A549 (cell line): Measurements from ENCODE around the gene HMGN3. TPM values are rescaled to one million over a fixed set of nuclear protein-coding genes. Genes with fewer than 3 reads are reported as not detected.

Source experiments
- ATAC-seq, 2 experiments: fragments of 200-7000 bp in 1 of 2; fragments of >200 bp in 1 of 2; cut with Nextera tagmentation in 1 of 2; cut with Tn5 transposase in 1 of 2; 3 replicates each; pipeline versions ENCODE4 v1.8.0 to v1.9.1; 2018 to 2020; ENCODE audit warnings: mild to moderate bottlenecking in 1 of 2, moderate library complexity in 1 of 2
- CTCF ChIA-PET: fragments of 300-600 bp; sonication (Branson Sonifier 250); formaldehyde crosslinking; extraction: SDS; loops from one replicate; lab custom pipeline; 2021; ENCODE audit warnings: antibody characterized with exemption, inconsistent platforms; lab: Yijun Ruan, JAX
- POLR2A ChIA-PET: fragments of 350-600 bp; formaldehyde crosslinking; extraction: SDS; loops from one replicate; lab custom pipeline; 2021; ENCODE audit warnings: antibody characterized with exemption, inconsistent platforms; lab: Yijun Ruan, JAX
- DNase-seq, 2 experiments: peaks; one replicate each; pipeline versions ENCODE4 v3.0.0 to v3.0.0-alpha.2; 2011 to 2016; ENCODE audit warnings: low read depth in 1 of 2, low spot score in 1 of 2
- FAIRE-seq: peaks from 2 replicates; lab custom pipeline; 2011; peaks lifted over from hg19 to GRCh38; lab: Jason Lieb, UNC
- H3K27ac ChIP-seq, 2 experiments: fragments of >200 bp; sonication (Bioruptor Twin); formaldehyde crosslinking; 3 replicates each; pipeline ENCODE4 v1.5.1; 2016 to 2017
- H3K4me1 ChIP-seq: fragments of >200 bp; sonication (Bioruptor Twin); formaldehyde crosslinking; 3 replicates; pipeline ENCODE4 v1.6.1; 2016
- H3K4me2 ChIP-seq: fragments of >200 bp; sonication (Bioruptor Twin); formaldehyde crosslinking; 3 replicates; pipeline ENCODE4 v1.6.1; 2016
- H3K4me3 ChIP-seq: fragments of >200 bp; sonication (Bioruptor Twin); formaldehyde crosslinking; 3 replicates; pipeline ENCODE4 v1.5.1; 2016
- H3K9me3 ChIP-seq: fragments of >200 bp; sonication (Bioruptor Twin); formaldehyde crosslinking; 3 replicates; pipeline ENCODE4 v1.6.1; 2016
- CBX8 ChIP-seq: fragments of 200-600 bp; sonication (generic); IDR thresholded peaks from 2 replicates; pipeline ENCODE4 v1.6.1; 2016
- CHD4 ChIP-seq: fragments of 200-600 bp; sonication (generic); IDR thresholded peaks from 2 replicates; pipeline ENCODE4 v1.6.1; 2016; ENCODE audit warnings: antibody characterized with exemption, mild to moderate bottlenecking, borderline replicate concordance
- E2F6 ChIP-seq: IDR thresholded peaks from 2 replicates; pipeline ENCODE4 v1.6.1; 2012; ENCODE audit warnings: low read depth, borderline replicate concordance
- EHF ChIP-seq: fragments of 250-450 bp; sonication (Bioruptor Pico); IDR thresholded peaks from 2 replicates; pipeline ENCODE4 v1.5.0; 2020; ENCODE audit warnings: mild to moderate bottlenecking
- EHMT2 ChIP-seq: fragments of 200-600 bp; sonication (generic); IDR thresholded peaks from 2 replicates; pipeline ENCODE4 v1.6.1; 2016; ENCODE audit warnings: antibody characterized with exemption, low read depth, mild to moderate bottlenecking, moderate library complexity
- ESRRA ChIP-seq: fragments of 150-350 bp; IDR thresholded peaks from 2 replicates; pipeline ENCODE4 v1.6.1; 2014; ENCODE audit warnings: mild to moderate bottlenecking, low read length, borderline replicate concordance
- FOXS1 ChIP-seq: fragments of 250-450 bp; sonication (Bioruptor Pico); IDR thresholded peaks from 2 replicates; pipeline ENCODE4 v1.5.0; 2020; ENCODE audit warnings: mild to moderate bottlenecking, moderate library complexity
- HDAC2 ChIP-seq: fragments of 200-600 bp; sonication (generic); IDR thresholded peaks from 2 replicates; pipeline ENCODE4 v1.6.1; 2016
- HMGXB4 ChIP-seq: fragments of 250-450 bp; sonication (Bioruptor Pico); IDR thresholded peaks from 2 replicates; pipeline ENCODE4 v1.5.0; 2021; ENCODE audit warnings: mild to moderate bottlenecking, moderate library complexity, borderline replicate concordance
- HOXB13 ChIP-seq: fragments of 250-450 bp; sonication (Bioruptor Pico); IDR thresholded peaks from 2 replicates; pipeline ENCODE4 v1.5.0; 2020; ENCODE audit warnings: low read depth, mild to moderate bottlenecking, moderate library complexity
- NPAS2 ChIP-seq: fragments of 250-450 bp; sonication (Bioruptor Pico); IDR thresholded peaks from 2 replicates; pipeline ENCODE4 v1.8.0; 2022; ENCODE audit warnings: mild to moderate bottlenecking, moderate library complexity, borderline replicate concordance
- PBX3 ChIP-seq: IDR thresholded peaks from 2 replicates; pipeline ENCODE4 v1.6.1; 2012
- RARB ChIP-seq: fragments of 250-450 bp; sonication (Bioruptor Pico); IDR thresholded peaks from 2 replicates; pipeline ENCODE4 v1.8.0; 2021; ENCODE audit warnings: mild to moderate bottlenecking, moderate library complexity
- RCOR1 ChIP-seq: fragments of 150-350 bp; IDR thresholded peaks from 2 replicates; pipeline ENCODE4 v1.6.1; 2014; ENCODE audit warnings: antibody characterized with exemption, low read length, low read depth
- REST ChIP-seq: fragments of 200-600 bp; sonication (generic); IDR thresholded peaks from 2 replicates; pipeline ENCODE4 v1.6.1; 2016; ENCODE audit warnings: antibody characterized with exemption, mild to moderate bottlenecking, moderate library complexity
- SMC3 ChIP-seq: fragments of >200 bp; sonication (Bioruptor Twin); formaldehyde crosslinking; IDR thresholded peaks from 3 replicates; pipeline ENCODE4 v1.6.1; 2018; ENCODE audit warnings: inconsistent platforms
- TFCP2L1 ChIP-seq: fragments of 250-450 bp; sonication (Bioruptor Pico); IDR thresholded peaks from 2 replicates; pipeline ENCODE4 v1.5.0; 2021; ENCODE audit warnings: mild to moderate bottlenecking
- WGBS: methylation state at CpG from one replicate; pipeline ENCODE4 v1.1.6; 2017; ENCODE audit errors: missing lambda C conversion rate; 5-methylcytosine and 5-hydroxymethylcytosine counted together
- polyA plus RNA-seq, 4 experiments: library from polyadenylated mRNA; depleted of rRNA in 3 of 4; stranded (reverse); fragments of >200 nt; fragmentation: RNase III in 1 of 4; extraction: RNeasy Plus Mini Kit Qiagen cat#74134 plus additional on column Dnase treatment in 1 of 4; gene quantifications; 2 replicates in 3 of 4; 3 replicates in 1 of 4; pipeline ENCODE4 v1.2.3, GENCODE V29; 2011 to 2017
- TF ChIP-seq, protein P1 (sequence below): fragments of 250-450 bp; sonication (Bioruptor Pico); IDR thresholded peaks from 2 replicates; pipeline ENCODE4 v1.5.0; 2020; ENCODE audit warnings: low read depth, mild to moderate bottlenecking, moderate library complexity

Gene HMGN3
- polyA plus RNA-seq, 2 of the 4 experiments (the other 2 are of a cell fraction) = 94.2 to 102 TPM

DNA sequence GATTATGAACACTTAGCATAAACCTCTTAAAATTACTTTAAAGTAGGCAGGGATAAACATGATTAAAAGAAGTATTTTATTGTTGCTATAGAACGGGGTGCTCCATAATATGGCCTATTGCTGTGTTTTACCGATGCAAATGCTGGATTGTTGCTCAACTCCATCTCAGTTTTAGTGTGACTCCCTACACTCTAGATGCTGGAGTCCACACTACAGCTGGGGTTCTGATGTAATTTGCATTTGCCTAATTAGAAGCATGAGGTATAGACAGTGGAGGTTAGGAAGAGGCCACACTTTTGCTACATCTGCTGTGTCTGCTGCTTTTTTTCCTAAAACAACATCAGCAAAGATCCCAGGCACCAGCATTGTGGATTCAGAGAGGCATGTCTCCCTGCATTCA lies 6.7 kb upstream of the HMGN3 start:
- DNase-seq = no peak
- TF ChIP-seq SMC3 (no peak), HDAC2 (no peak), EHMT2 (no peak), E2F6 (no peak)
- TF ChIP-seq, all 56 proteins: peak for 0
- FAIRE-seq (no peak), ATAC-seq (no peak)
- CTCF ChIA-PET = no interaction called here
- Histone ChIP-seq H3K4me1 (0 out of 3 replicates have a peak, but pooled peaks cover 3% of the 10 kb centered on the region), H3K4me3 (no peak overlapping the region), H3K4me2 (no peak overlapping the region), H3K27ac (no peak overlapping the region), H3K9me3 (no peaks in the 10 kb centered on the region)
- POLR2A ChIA-PET = no interaction called here
- 92% methylated on average over 2 of the region's 2 CpGs for WGBS

- Histone ChIP-seq H3K4me2 (no peak overlapping the region), H3K4me3 (no peak overlapping the region), H3K27ac (no peak overlapping the region), H3K9me3 (no peaks in the 10 kb centered on the region), H3K4me1 (0 out of 3 replicates have a peak, but pooled peaks cover 3% of the 10 kb centered on the region)
- WGBS = 0% methylated on average over 1 of the region's 1 CpG
- DNase-seq (no peak), FAIRE-seq (no peak), ATAC-seq (no peak)
- TF ChIP-seq HOXB13 (CRISPR knock-in tag) (no peak), NPAS2 (no peak), HDAC2 (no peak), REST (no peak), ESRRA (no peak), RARB (CRISPR knock-in tag) (no peak), PBX3 (no peak), EHF (CRISPR knock-in tag) (no peak), CBX8 (no peak), TFCP2L1 (no peak), CHD4 (no peak), FOXS1 (no peak), RCOR1 (no peak), HMGXB4 (CRISPR knock-in tag) (no peak)
- TF ChIP-seq, protein P1, sequence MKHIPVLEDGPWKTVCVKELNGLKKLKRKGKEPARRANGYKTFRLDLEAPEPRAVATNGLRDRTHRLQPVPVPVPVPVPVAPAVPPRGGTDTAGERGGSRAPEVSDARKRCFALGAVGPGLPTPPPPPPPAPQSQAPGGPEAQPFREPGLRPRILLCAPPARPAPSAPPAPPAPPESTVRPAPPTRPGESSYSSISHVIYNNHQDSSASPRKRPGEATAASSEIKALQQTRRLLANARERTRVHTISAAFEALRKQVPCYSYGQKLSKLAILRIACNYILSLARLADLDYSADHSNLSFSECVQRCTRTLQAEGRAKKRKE (CRISPR knock-in tag) = no peak
- ChIA-PET POLR2A (no interaction called here), CTCF (interaction anchor here (0.5 to 0.8 kb wide), 2 partner anchors 9 to 17 kb away, joined by 3 read pairs; no protein-coding TSS in a partner anchor)
Measured at GRCh38 chr6:79240509-79240908, 6.0 kb upstream of the HMGN3 start.
